ENCODE results near the gene HPN. TPM values are rescaled to one million over a fixed set of nuclear protein-coding genes. Genes with fewer than 3 reads are reported as not detected.

The HPN gene
- total and polyA plus RNA-seq, 2 experiments from 2014 or later = 21.3 to 36.2 TPM

GRCh38 chr19:35052599-35053190, 11.2 kb downstream of the HPN start:
- Histone ChIP-seq H3K4me1 (ENCODE audit: low read depth) (peaks cover 8% of the 10 kb centered on the region), H3K36me3 (no peaks in the 10 kb centered on the region), H3K9me3 (ENCODE audit: low read depth) (no peaks in the 10 kb centered on the region), H3K27me3 (no peaks in the 10 kb centered on the region), H3K4me3 (no peak overlapping the region), H3K27ac (no peak overlapping the region)
- no peak for DNase-seq (ENCODE audit: low read depth in 1 of 2, low spot score in 1 of 2)
- TF ChIP-seq CTCF (IDR thresholded peaks at IDR 0.05; ENCODE audit: low read depth, low read length) = no peak

GRCh38 chr19:35053667-35054293, 12.3 kb downstream of the HPN start:
- DNase-seq (ENCODE audit: low read depth in 1 of 2, low spot score in 1 of 2) = no peak
- Histone ChIP-seq H3K4me3 (no peak overlapping the region), H3K4me1 (ENCODE audit: low read depth) (peaks cover 8% of the 10 kb centered on the region), H3K36me3 (no peaks in the 10 kb centered on the region), H3K27me3 (no peaks in the 10 kb centered on the region), H3K27ac (no peak overlapping the region), H3K9me3 (ENCODE audit: low read depth) (no peaks in the 10 kb centered on the region)
- TF ChIP-seq CTCF (IDR thresholded peaks at IDR 0.05; ENCODE audit: low read depth, low read length) = no peak

- no peak overlapping the region for H3K4me3 ChIP-seq
- H3K36me3 ChIP-seq = no peaks in the 10 kb centered on the region
- no peaks in the 10 kb centered on the region for H3K9me3 ChIP-seq (ENCODE audit: low read depth)
- peaks cover 8% of the 10 kb centered on the region for H3K4me1 ChIP-seq (ENCODE audit: low read depth)
- H3K27ac ChIP-seq = no peak overlapping the region
- TF ChIP-seq CTCF (IDR thresholded peaks at IDR 0.05; ENCODE audit: low read depth, low read length) = no peak
- DNase-seq (ENCODE audit: low read depth in 1 of 2, low spot score in 1 of 2) = no peak
- no peaks in the 10 kb centered on the region for H3K27me3 ChIP-seq
Observed at GRCh38 chr19:35054626-35055025, 13.1 kb downstream of the HPN start.

- no peaks in the 10 kb centered on the region for H3K27me3 ChIP-seq
- H3K4me3 ChIP-seq = no peak overlapping the region
- H3K4me1 ChIP-seq (ENCODE audit: low read depth) = peaks cover 8% of the 10 kb centered on the region
- no peak for TF ChIP-seq CTCF (IDR thresholded peaks at IDR 0.05; ENCODE audit: low read depth, low read length)
- no peaks in the 10 kb centered on the region for H3K36me3 ChIP-seq
- H3K27ac ChIP-seq = no peak overlapping the region
- no peaks in the 10 kb centered on the region for H3K9me3 ChIP-seq (ENCODE audit: low read depth)
- no peak for DNase-seq (ENCODE audit: low read depth in 1 of 2, low spot score in 1 of 2)
Observed at GRCh38 chr19:35055715-35056179, 14.2 kb downstream of the HPN start.

- Histone ChIP-seq H3K4me1 (ENCODE audit: low read depth) (peaks cover 8% of the 10 kb centered on the region), H3K27me3 (no peaks in the 10 kb centered on the region), H3K9me3 (ENCODE audit: low read depth) (no peaks in the 10 kb centered on the region), H3K36me3 (no peaks in the 10 kb centered on the region), H3K27ac (no peak overlapping the region), H3K4me3 (no peak overlapping the region)
- no peak for TF ChIP-seq CTCF (IDR thresholded peaks at IDR 0.05; ENCODE audit: low read depth, low read length)
- DNase-seq (ENCODE audit: low read depth in 1 of 2, low spot score in 1 of 2) = no peak
Observed at GRCh38 chr19:35056513-35057063, 15.1 kb downstream of the HPN start.

Data from cardiac muscle cell (in vitro differentiated cells and primary cell).